Measurements from ENCODE around the gene MANF.

DNA sequence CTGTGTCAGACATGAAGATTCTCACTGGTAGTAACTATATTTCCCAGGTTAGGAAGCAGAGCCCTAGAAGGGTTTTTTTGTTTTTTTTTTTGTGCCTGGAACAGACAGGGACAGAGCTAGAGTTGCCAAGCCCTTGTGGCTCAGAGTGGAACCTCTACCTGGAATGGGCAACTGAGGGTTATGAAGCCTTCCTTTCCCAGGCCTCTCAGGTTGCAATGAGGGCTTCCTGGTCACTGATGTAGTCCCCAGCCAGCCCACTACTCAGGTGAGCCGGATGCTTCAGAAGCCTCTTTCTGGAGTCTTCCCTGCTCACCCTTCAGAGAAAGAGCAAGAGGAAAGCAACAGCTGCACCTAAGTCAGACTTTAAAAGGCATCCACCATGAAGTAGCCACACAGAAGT is 48.8 kb upstream of the MANF start:
- TF ChIP-seq POLR2A (IDR thresholded peaks at IDR 0.05) = no peak
- no peak for TF ChIP-seq CTCF (IDR thresholded peaks at IDR 0.05)
